ENCODE data around the gene RORC. TPM values are rescaled to one million over a fixed set of nuclear protein-coding genes. Genes with fewer than 3 reads are reported as not detected.

RORC gene
- total RNA-seq, 1 experiment from 2014 or later, result 0.44 TPM

- ATAC-seq (no peak), DNase-seq (ENCODE audit: low spot score) (no peak)
- peaks cover 5% of the 10 kb centered on the region for H3K4me1 Mint-ChIP-seq
- no peaks in the 10 kb centered on the region for H3K36me3 Mint-ChIP-seq
- ChIA-PET POLR2A (no interaction called here), CTCF (no interaction called here)
- TF ChIP-seq FOXP4 (CRISPR knock-in tag; IDR thresholded peaks at IDR 0.05), result no peak
- no peak for TF ChIP-seq TP53 (CRISPR knock-in tag; IDR thresholded peaks at IDR 0.05)
- no peak for TF ChIP-seq CDX4 (CRISPR knock-in tag; IDR thresholded peaks at IDR 0.05; ENCODE audit: borderline replicate concordance)
- TF ChIP-seq AR (CRISPR knock-in tag; IDR thresholded peaks at IDR 0.05), result no peak
- no peak for TF ChIP-seq ELF4 (CRISPR knock-in tag; IDR thresholded peaks at IDR 0.05; ENCODE audit: low read depth)
- TF ChIP-seq, protein P1, sequence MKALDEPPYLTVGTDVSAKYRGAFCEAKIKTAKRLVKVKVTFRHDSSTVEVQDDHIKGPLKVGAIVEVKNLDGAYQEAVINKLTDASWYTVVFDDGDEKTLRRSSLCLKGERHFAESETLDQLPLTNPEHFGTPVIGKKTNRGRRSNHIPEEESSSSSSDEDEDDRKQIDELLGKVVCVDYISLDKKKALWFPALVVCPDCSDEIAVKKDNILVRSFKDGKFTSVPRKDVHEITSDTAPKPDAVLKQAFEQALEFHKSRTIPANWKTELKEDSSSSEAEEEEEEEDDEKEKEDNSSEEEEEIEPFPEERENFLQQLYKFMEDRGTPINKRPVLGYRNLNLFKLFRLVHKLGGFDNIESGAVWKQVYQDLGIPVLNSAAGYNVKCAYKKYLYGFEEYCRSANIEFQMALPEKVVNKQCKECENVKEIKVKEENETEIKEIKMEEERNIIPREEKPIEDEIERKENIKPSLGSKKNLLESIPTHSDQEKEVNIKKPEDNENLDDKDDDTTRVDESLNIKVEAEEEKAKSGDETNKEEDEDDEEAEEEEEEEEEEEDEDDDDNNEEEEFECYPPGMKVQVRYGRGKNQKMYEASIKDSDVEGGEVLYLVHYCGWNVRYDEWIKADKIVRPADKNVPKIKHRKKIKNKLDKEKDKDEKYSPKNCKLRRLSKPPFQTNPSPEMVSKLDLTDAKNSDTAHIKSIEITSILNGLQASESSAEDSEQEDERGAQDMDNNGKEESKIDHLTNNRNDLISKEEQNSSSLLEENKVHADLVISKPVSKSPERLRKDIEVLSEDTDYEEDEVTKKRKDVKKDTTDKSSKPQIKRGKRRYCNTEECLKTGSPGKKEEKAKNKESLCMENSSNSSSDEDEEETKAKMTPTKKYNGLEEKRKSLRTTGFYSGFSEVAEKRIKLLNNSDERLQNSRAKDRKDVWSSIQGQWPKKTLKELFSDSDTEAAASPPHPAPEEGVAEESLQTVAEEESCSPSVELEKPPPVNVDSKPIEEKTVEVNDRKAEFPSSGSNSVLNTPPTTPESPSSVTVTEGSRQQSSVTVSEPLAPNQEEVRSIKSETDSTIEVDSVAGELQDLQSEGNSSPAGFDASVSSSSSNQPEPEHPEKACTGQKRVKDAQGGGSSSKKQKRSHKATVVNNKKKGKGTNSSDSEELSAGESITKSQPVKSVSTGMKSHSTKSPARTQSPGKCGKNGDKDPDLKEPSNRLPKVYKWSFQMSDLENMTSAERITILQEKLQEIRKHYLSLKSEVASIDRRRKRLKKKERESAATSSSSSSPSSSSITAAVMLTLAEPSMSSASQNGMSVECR (CRISPR knock-in tag; IDR thresholded peaks at IDR 0.05; ENCODE audit: borderline replicate concordance), result no peak
- no peak for TF ChIP-seq MXD4 (CRISPR knock-in tag; IDR thresholded peaks at IDR 0.05; ENCODE audit: borderline replicate concordance)
- TF ChIP-seq HMGA2 (CRISPR knock-in tag; IDR thresholded peaks at IDR 0.05), result no peak
- no peak for TF ChIP-seq NR3C1 (CRISPR knock-in tag; conservative IDR thresholded peaks at IDR 0.05; ENCODE audit: low read depth)
- TF ChIP-seq ZNF317 (CRISPR knock-in tag; IDR thresholded peaks at IDR 0.05; ENCODE audit: borderline replicate concordance, low read depth), result no peak
- TF ChIP-seq JAZF1 (CRISPR knock-in tag; IDR thresholded peaks at IDR 0.05), result no peak
- TF ChIP-seq ZBTB21 (CRISPR knock-in tag; IDR thresholded peaks at IDR 0.05; ENCODE audit: borderline replicate concordance), result no peak
- H3K27ac Mint-ChIP-seq, result no peak overlapping the region
- no peaks in the 10 kb centered on the region for H3K27me3 Mint-ChIP-seq (ENCODE audit: low read depth)
- H3K4me3 Mint-ChIP-seq, result no peak overlapping the region
- H3K9me3 Mint-ChIP-seq, result no peaks in the 10 kb centered on the region
Observed at GRCh38 chr1:151814971-151815545, 16.5 kb downstream of the RORC start.

DNA sequence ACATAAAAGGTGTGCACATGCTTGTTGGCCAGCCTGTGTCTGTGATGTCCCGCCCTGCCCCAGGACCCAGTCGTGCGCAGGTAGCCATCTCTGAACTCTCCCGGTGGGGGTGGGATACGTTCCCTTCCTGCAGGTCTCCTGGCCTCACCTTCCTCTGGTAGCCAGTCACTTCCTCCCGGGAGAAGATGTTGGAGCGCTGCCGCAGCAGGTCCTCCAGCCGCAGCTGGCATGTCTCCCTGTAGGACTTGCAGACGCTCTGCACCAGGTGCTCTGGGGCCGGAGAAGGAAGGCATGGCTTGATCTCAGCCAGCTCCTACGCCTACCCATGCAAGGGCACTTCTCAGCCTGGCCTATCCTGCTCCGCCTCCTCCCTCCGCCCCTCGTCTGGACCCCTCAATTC lies 17.2 kb downstream of the RORC start:
- ChIA-PET POLR2A (no interaction called here), CTCF (no interaction called here)
- no peak for DNase-seq (ENCODE audit: low spot score)
- H3K27ac Mint-ChIP-seq, result no peak overlapping the region
- H3K9me3 Mint-ChIP-seq, result no peaks in the 10 kb centered on the region
- H3K4me1 Mint-ChIP-seq, result peaks cover 11% of the 10 kb centered on the region
- H3K4me3 Mint-ChIP-seq, result no peak overlapping the region
- no peaks in the 10 kb centered on the region for H3K27me3 Mint-ChIP-seq (ENCODE audit: low read depth)
- ATAC-seq, result no peak
- H3K36me3 Mint-ChIP-seq, result no peaks in the 10 kb centered on the region
- TF ChIP-seq, protein P2, sequence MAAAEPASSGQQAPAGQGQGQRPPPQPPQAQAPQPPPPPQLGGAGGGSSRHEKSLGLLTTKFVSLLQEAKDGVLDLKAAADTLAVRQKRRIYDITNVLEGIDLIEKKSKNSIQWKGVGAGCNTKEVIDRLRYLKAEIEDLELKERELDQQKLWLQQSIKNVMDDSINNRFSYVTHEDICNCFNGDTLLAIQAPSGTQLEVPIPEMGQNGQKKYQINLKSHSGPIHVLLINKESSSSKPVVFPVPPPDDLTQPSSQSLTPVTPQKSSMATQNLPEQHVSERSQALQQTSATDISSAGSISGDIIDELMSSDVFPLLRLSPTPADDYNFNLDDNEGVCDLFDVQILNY (CRISPR knock-in tag; IDR thresholded peaks at IDR 0.05), result no peak
- no peak for TF ChIP-seq SP1 (CRISPR knock-in tag; conservative IDR thresholded peaks at IDR 0.05)
- TF ChIP-seq, protein P3, sequence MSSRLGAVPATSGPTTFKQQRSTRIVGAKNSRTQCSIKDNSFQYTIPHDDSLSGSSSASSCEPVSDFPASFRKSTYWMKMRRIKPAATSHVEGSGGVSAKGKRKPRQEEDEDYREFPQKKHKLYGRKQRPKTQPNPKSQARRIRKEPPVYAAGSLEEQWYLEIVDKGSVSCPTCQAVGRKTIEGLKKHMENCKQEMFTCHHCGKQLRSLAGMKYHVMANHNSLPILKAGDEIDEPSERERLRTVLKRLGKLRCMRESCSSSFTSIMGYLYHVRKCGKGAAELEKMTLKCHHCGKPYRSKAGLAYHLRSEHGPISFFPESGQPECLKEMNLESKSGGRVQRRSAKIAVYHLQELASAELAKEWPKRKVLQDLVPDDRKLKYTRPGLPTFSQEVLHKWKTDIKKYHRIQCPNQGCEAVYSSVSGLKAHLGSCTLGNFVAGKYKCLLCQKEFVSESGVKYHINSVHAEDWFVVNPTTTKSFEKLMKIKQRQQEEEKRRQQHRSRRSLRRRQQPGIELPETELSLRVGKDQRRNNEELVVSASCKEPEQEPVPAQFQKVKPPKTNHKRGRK (CRISPR knock-in tag; IDR thresholded peaks at IDR 0.05; ENCODE audit: borderline replicate concordance), result no peak
- no peak for TF ChIP-seq ELF4 (CRISPR knock-in tag; IDR thresholded peaks at IDR 0.05; ENCODE audit: low read depth)
- TF ChIP-seq HMGA2 (CRISPR knock-in tag; IDR thresholded peaks at IDR 0.05), result no peak
- no peak for TF ChIP-seq E2F4 (CRISPR knock-in tag; IDR thresholded peaks at IDR 0.05; ENCODE audit: borderline replicate concordance, low read depth)
- TF ChIP-seq, protein P4, sequence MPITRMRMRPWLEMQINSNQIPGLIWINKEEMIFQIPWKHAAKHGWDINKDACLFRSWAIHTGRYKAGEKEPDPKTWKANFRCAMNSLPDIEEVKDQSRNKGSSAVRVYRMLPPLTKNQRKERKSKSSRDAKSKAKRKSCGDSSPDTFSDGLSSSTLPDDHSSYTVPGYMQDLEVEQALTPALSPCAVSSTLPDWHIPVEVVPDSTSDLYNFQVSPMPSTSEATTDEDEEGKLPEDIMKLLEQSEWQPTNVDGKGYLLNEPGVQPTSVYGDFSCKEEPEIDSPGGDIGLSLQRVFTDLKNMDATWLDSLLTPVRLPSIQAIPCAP (CRISPR knock-in tag; IDR thresholded peaks at IDR 0.05), result no peak
- TF ChIP-seq ZNF219 (CRISPR knock-in tag; IDR thresholded peaks at IDR 0.05; ENCODE audit: borderline replicate concordance), result no peak
- no peak for TF ChIP-seq ZNF396 (CRISPR knock-in tag; IDR thresholded peaks at IDR 0.05; ENCODE audit: borderline replicate concordance)
- TF ChIP-seq CREB1 (CRISPR knock-in tag; IDR thresholded peaks at IDR 0.05), result no peak

Measured in WTC11 (cell line).